ENCODE data around the gene ABCA12.

ABCA12 gene

DNA sequence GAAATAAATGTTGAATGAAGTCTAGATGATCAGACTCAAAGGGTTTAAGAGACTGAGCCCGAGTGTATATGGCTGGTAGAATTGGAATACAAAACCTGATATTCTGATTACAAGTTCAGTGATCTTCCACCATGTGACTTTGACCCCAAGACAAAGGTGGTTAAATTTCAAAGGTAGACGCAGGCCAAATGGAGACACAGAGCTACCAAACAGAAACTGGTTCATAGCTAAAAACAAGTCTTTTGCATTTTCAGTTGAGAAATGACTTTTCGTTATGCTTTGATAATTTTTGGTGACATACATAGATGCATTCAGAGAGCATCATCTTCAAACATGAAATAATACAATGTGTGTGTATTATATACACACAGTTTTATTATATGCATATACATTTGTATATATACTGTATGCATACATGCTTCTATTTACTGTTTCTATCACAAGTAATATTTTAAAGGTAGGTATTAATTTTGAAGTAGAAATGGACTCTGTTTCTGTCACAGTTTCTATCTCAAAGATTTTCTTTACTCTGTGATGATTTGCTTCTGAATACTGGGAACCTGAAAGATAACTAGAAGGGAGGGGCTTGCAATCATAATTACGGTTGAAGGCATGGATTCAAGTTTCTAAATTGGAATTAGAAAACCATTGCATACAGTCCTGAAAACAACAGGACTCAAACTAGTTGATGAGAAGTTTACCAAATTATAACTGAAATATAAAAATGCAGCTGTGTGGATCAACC is 142.3 kb downstream of the ABCA12 start:
- H3K79me2 ChIP-seq (ENCODE audit: control insufficient read depth, low read length), result no peaks in the 10 kb centered on the region
- no peaks in the 10 kb centered on the region for H3K9me3 ChIP-seq (ENCODE audit: control insufficient read depth, insufficient read depth, low read length)
- no peaks in the 10 kb centered on the region for H3K36me3 ChIP-seq (ENCODE audit: control insufficient read depth, low read length)
- no peak overlapping the region for H3K4me3 ChIP-seq (ENCODE audit: low read length)
- H3K27me3 ChIP-seq (ENCODE audit: control insufficient read depth, low read length), result no peaks in the 10 kb centered on the region
- H3F3A ChIP-seq (ENCODE audit: control insufficient read depth, insufficient read depth), result no peaks in the 10 kb centered on the region
- no peak overlapping the region for H3K27ac ChIP-seq (ENCODE audit: low read depth, low read length)
- H4K20me1 ChIP-seq (ENCODE audit: control insufficient read depth, insufficient read depth, low read depth, low read length), result no peaks in the 10 kb centered on the region
- H3K4me2 ChIP-seq (ENCODE audit: low read length), result no peak overlapping the region
- TF ChIP-seq EZH2phosphoT487 (IDR thresholded peaks at IDR 0.05; ENCODE audit: borderline replicate concordance, low read length) (no peak), CTCF (IDR thresholded peaks at IDR 0.05; ENCODE audit: low read depth, low read length, poor library complexity, severe bottlenecking) (no peak)
- H3K9me2 ChIP-seq (replicated peaks; ENCODE audit: control insufficient read depth, low read length), result no peaks in the 10 kb centered on the region
- no peaks in the 10 kb centered on the region for H3K4me1 ChIP-seq (ENCODE audit: control insufficient read depth, low read length)

- H3K27ac ChIP-seq (ENCODE audit: low read depth, low read length), result no peak overlapping the region
- H3K4me2 ChIP-seq (ENCODE audit: low read length), result no peak overlapping the region
- H3K79me2 ChIP-seq (ENCODE audit: control insufficient read depth, low read length), result no peaks in the 10 kb centered on the region
Measured at GRCh38 chr2:214995409-214995808, 143.0 kb downstream of the ABCA12 start.

DNA sequence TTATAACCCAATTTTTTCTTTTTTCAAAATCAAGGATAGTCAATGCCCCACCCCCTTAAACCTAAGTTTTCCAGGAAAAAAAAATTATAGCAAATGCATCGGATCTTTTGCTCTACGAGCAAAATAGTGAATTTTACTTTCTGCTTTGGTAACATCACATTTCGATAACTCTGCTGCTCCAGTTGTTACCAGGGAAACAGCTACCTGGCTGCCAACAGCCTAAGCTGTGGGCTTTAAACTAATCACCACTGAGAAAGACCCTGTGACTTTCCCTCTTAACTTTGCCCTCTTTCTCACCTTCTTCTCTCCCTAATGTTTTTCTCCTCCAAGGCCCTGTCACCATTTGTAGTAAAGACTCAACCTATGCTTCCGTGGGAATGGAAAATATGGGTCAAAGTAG is 145.5 kb downstream of the ABCA12 start:
- H3K36me3 ChIP-seq (ENCODE audit: control insufficient read depth, low read length), result no peaks in the 10 kb centered on the region
- H3K27ac ChIP-seq (ENCODE audit: low read depth, low read length), result no peak overlapping the region
- no peak overlapping the region for H3K4me3 ChIP-seq (ENCODE audit: low read length)
- TF ChIP-seq CTCF (IDR thresholded peaks at IDR 0.05; ENCODE audit: low read depth, low read length, poor library complexity, severe bottlenecking) (no peak), EZH2phosphoT487 (IDR thresholded peaks at IDR 0.05; ENCODE audit: borderline replicate concordance, low read length) (no peak)
- H3K9me2 ChIP-seq (replicated peaks; ENCODE audit: control insufficient read depth, low read length), result no peaks in the 10 kb centered on the region
- no peaks in the 10 kb centered on the region for H4K20me1 ChIP-seq (ENCODE audit: control insufficient read depth, insufficient read depth, low read depth, low read length)
- H3K4me2 ChIP-seq (ENCODE audit: low read length), result no peak overlapping the region
- no peaks in the 10 kb centered on the region for H3K79me2 ChIP-seq (ENCODE audit: control insufficient read depth, low read length)
- H3K4me1 ChIP-seq (ENCODE audit: control insufficient read depth, low read length), result no peaks in the 10 kb centered on the region
- no peaks in the 10 kb centered on the region for H3K9me3 ChIP-seq (ENCODE audit: control insufficient read depth, insufficient read depth, low read length)
- H3F3A ChIP-seq (ENCODE audit: control insufficient read depth, insufficient read depth), result no peaks in the 10 kb centered on the region
- no peaks in the 10 kb centered on the region for H3K27me3 ChIP-seq (ENCODE audit: control insufficient read depth, low read length)

More at GRCh38 chr2:214995409-214995808, 143.0 kb downstream of the ABCA12 start:
- H3K27me3 ChIP-seq (ENCODE audit: control insufficient read depth, low read length), result no peaks in the 10 kb centered on the region
- no peaks in the 10 kb centered on the region for H4K20me1 ChIP-seq (ENCODE audit: control insufficient read depth, insufficient read depth, low read depth, low read length)
- H3K9me3 ChIP-seq (ENCODE audit: control insufficient read depth, insufficient read depth, low read length), result no peaks in the 10 kb centered on the region
- no peak overlapping the region for H3K4me3 ChIP-seq (ENCODE audit: low read length)
- TF ChIP-seq EZH2phosphoT487 (IDR thresholded peaks at IDR 0.05; ENCODE audit: borderline replicate concordance, low read length), result no peak
- TF ChIP-seq CTCF (IDR thresholded peaks at IDR 0.05; ENCODE audit: low read depth, low read length, poor library complexity, severe bottlenecking), result no peak
- H3F3A ChIP-seq (ENCODE audit: control insufficient read depth, insufficient read depth), result no peaks in the 10 kb centered on the region
- no peaks in the 10 kb centered on the region for H3K4me1 ChIP-seq (ENCODE audit: control insufficient read depth, low read length)
- no peaks in the 10 kb centered on the region for H3K36me3 ChIP-seq (ENCODE audit: control insufficient read depth, low read length)
- no peaks in the 10 kb centered on the region for H3K9me2 ChIP-seq (replicated peaks; ENCODE audit: control insufficient read depth, low read length)
